Cerebellar nuclear complex (tissue), 1 donor: ENCODE results near the gene FAM200B.

Experiments used
- DNase-seq, 2 experiments: peaks; one replicate each; lab custom pipeline; 2025; lab: John Stamatoyannopoulos, UW

Gene FAM200B

DNA sequence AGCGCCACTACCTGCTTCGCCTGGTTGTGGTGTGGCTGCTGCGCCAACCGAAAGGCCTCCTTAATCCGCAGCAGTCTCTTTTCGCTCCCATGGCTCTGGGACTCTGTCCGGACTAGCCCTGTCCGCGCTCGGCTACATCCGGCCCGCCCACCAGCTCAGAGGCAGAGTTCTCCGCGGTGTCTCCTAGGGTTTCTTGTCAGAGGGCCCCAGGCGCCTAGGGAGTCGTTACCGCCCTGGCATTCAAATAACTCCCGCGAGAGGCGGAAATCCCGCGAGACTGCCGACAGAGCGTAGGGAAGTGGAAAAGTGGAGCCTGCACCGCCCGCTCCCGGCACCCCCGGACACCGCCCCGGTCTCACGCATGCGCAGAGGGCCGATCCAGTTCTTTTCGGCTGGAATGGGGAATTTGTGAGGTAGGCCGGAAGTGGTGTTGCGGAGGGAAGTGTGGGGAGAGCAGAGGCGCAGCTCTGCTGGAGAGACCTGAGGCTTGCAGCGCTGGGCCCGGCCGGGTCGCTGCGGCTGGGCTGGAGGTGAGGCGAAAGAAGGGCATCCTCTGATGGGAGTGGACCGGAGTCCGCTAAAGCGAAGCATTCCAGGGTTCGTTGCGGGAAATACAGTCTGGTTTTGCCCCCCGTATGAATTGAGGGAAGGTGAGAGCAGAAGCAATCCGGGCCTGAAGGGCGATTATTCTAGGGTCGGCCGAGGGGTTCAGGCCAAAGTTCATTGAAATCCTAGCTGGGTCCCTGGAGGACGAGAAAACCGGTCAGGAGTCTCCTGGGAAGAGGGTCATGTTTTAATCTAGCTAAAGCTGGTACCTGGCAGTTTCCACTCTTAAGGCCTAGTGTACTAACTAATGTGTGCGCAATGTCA is at the start of gene FAM200B:
TSS of gene FAM200B (plus strand) at position 456 of the 870 bp plus-strand sequence. CDS start 5,151 bp downstream, outside the sequence.
- DNase-seq, result peak; percentile 67 to 97

DNA sequence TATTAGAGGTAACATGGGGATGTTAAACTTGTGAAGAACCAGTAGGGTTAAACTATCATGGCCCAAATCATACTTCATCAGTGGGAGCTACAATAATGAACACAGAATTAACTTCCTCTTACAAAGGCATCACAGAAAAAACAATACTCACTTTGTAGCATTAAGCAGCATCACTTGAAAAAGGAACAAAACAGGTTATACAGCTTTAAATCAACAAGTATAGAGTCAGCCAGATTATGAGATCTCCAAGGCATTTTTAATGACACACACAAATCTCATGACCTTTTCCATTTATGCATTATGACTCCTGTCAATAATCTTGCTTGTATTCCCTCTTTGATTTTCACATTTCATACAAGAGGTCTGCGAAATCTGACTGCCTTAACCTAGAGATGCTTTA is 44.8 kb upstream of the FAM200B start:
- no peak for DNase-seq

DNA sequence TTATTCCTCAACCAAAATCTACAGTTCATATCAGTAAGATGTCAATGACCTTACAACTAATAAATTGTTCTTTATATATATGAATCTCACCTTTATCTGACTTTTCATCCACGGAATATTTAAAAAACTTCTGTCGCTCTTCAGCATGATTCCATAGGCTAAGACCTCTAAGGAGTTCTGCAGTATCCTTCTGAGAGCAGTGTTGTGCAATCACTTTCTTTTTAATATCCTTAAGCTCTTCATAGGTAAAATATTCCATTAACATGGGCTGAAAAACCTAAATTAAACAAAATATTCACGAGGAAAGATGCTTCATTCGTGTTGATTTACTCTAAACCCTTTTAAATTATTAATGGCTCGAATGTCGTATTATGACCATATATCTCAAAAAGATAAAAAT is 43.2 kb upstream of the FAM200B start:
- DNase-seq, result no peak

- DNase-seq, result no peak
Observed at GRCh38 chr4:15648600-15648999, 33.0 kb upstream of the FAM200B start.

- no peak for DNase-seq
Observed at GRCh38 chr4:15649914-15650545, 31.6 kb upstream of the FAM200B start.

DNA sequence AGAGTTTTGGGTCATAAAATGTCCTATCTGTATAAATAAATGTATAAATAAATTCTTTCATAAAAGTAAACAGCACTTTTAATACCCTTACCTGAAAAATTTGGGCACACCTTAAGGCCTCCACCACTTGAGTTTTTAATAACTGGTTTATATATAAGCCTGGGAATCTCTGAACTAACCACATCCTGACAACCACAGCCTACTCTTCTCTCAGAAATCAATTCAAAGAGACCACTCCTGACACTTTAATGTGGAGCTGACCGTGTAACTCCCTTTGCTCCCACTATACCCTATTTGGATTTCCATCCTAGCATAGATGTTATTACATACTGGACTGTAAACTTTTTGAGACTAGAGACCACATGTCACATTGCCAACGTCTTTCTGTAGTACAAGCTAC is 30.0 kb upstream of the FAM200B start:
- no peak for DNase-seq

DNA sequence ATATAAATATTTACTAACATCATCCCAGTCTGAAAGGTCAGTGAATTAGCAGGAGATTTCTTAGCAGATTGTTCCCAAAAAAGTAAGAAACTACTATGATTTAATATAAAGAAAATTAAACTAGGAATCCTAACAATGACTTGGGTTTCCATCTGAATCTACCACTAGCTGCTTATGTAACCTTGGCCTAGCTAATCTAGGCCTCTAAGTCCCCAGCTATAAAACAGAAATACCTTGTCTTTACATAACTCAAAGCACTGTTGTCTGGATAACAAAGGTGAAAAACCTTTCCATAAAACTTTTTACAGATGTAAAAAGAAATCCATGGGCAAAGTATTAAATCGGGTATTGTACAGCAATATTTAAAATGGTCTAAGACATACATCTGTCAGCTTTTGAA is 29.4 kb upstream of the FAM200B start:
- DNase-seq, result peak in 1 of 2 experiments; percentile 1

DNA sequence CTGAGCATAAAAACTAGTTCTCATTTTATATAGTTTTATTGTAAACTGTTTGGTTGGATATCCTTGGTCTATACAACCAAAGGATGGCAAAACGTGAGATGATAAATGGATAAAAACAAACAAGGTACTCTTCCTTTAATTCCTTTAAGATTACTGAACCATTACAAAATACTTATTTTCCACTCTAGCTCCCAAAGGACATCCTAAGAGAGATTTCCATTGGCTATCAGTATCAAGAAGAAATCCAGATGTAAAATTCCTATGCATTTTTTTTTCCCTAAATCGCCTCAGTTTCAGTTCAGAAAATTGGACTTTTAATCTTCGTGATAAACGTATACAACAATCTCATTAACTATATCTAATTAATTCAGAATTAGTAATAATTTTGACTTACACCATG is 28.8 kb upstream of the FAM200B start:
- DNase-seq, result no peak

GRCh38 chr4:15653420-15653819 is 28.2 kb upstream of the FAM200B start:
- no peak for DNase-seq

- DNase-seq, result no peak
Observed at GRCh38 chr4:15653864-15654592, 27.6 kb upstream of the FAM200B start.

GRCh38 chr4:15654593-15655222 is 26.9 kb upstream of the FAM200B start:
- DNase-seq, result no peak

DNA sequence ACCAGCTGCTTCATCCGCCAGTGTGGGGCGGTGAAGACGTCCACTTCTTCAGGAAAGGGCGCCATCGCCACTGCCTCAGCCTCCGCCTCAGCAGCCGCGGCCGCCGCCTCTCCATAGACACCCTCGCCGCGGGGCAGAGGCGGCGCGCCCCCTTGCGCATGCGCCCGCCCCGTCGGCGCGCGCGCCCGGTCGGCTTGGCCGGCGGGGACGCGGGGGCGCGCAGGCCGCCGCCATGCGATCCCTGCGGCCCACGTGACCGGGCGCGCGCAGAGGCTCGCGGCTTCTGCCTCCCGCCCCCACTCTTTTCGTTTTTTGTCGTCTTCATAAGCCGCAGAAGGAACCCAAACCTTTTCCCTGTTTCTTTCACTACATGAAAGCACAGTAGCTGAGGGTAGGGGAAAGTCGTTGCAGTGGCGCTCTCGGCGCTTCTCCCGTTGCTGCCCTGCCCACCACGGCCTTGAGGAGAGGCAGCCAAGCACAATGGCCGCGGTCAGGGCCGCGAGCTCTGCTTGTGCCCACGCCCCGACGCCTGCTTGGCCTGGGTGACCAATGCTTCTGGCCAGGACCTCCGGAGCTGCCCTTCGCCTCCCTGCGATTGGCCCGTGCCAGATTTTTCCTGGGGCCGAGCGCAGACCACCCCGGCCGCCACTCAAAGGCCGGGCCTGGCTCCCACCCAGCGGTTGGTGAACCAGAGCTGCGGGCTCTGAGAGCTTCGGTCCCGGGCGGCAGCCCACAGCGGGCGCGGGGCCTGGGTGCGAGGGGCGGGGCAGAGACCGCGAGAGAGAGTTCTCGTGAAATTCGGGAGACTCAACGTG is 26.2 kb upstream of the FAM200B start, which contains the start of gene FBXL5:
TSS of gene FBXL5 (minus strand) at position 135 of the 815 bp plus-strand sequence. CDS start at position 65, 70 bp downstream.
- peak in 1 of 2 experiments; percentile 15 for DNase-seq

DNA sequence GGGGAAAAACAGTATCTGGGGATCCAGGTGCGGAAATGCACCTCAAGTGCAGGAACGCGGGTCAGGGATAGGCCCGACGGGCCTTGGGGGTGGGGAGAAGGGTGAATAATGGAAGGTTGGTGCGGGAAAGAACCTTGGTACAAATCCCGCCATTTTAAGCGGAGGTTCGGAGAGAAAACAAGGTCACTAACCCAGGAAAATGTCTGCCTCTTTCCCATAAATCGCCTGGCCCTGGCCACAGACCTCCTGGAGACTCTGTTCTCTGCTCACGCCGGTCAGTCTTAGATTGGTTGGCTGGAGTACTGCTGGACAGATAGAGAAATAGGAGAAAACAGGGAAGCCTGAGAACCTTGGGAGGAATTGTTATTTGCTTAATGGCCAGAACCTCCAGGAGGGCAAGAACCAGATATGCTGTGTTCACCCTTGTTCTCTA is 25.6 kb upstream of the FAM200B start:
- peak in 1 of 2 experiments; percentile 30 for DNase-seq

GRCh38 chr4:15657366-15657765 is 24.3 kb upstream of the FAM200B start:
- no peak for DNase-seq

DNA sequence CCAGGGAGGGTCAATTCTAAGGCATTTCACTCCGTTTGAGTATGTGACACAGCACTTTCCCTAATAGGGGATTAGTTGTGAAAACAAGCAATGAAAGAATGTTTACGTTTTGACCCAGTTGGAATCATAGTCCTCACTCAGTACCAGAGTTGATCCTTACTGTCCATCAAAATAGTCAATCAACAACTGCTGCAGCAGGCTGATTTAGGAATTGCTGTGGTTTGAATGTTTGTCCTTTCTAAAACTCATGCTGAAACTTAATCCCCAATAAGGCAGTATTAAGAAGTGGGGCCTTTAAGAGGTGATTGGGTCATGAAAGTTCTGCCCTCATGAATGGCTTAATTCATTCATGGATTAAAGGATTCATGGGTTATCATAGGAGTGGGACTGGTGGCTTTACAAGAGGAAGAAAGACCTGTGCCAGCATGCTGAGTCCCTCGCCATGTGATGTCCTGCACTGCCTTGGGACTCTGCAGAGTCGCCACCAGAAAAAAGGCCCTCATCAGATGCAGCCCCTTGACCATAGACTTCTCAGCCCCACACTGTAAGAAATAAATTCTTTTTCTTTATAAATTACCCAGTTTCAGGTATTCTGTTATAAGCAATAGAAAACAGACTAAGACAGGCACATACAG is 23.4 kb upstream of the FAM200B start:
- no peak for DNase-seq

DNA sequence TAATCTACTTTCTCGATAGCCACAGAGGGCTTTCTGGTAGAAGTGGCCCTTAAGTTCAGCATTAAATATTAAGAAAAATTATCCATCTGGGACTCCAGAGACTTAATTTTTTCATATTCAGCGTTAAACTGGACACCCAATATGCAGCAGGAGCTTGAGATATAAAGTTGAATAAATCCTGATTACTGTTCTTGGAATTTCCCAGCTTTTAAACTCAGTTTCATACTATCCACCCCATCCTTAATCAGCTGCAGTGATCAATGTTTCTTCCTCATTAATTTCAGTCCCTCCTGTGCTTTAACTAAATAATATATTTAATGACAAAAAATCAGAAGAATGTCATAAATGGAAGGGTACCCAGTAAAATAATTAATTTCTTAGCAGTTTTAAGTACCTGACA is 22.8 kb upstream of the FAM200B start:
- DNase-seq, result no peak

DNA sequence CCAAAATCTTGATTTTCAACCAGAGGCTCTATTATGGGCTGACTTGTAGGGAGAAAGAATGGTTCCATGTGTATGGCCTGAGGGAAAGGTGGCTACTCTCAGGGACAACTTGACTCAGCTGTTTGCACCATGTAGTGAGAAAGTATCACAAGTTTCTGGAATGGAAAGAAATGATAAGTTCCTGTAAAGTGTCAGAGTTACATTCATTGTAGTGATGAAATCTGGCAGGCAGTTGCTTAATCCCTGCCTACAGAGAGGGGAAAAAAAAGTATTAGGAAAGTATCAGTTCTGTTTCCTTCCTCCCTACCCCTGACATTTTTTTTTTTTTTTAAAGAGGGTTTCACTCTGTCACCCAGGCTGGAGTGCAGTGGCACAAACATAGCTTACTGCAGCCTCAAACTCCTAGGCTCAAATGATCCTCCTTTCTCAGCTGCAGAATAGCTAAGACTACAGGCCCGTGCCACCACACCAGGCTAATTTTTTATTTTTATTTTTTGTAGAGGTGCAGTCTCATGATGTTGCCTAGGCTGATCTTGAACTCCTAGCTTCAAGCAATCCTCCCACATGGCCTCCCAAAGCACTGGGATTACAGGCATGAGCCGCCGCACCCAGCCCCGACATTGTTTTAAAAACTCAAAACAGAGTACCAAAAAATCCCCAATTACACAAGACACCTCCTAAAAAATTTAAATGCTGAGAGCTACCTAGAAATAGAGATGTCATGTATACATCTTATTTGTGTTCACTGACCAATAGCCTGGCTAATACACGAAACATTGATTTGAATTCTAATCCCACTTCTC is 21.7 kb upstream of the FAM200B start:
- no peak for DNase-seq

DNA sequence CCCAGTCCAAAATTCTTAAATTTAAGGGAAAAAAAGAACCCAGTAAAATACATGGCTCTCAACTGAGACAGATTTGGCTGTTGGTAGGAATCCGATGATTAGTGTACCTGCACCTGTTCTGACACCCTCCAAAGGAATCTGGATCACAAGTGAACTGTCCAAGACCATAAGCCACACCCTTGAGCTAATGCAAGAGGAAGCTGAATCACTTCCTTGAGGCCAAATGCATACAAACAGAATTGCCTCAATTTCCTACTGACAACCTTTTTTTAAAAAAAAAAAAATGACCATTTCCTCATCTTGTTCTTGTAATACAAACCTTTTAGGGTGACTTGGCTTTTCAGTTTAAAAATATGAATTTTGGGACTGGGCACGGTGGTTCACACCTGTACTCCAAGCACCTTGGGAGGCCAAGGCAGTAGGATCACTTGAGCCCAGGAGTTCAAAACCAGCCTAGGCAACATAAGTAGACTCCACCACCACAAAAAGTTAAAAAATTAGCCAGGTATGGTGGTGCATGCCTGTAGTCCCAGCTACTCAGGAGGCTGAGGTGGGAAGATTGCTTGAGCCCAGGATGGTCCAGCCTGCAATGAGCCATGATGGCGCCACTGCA is 15.8 kb upstream of the FAM200B start:
- DNase-seq, result no peak

DNA sequence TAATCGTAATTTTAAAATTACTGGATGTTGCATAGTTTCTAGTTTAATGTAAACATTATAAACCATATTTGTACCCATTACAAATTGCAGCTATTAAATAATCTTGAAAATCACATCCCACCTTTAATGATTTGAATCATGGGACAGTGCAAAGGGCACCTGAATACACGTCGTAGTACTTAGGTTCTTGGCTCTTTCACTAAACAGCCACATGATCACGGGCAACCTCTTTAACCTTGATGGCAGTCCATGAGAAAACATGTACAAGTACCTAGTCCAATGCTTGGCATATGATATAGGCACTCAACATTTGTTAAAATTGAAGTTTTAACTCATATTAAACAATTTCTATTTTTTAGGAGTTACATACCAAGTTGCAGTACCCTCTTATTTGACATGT is 14.6 kb upstream of the FAM200B start:
- DNase-seq, result no peak
